Tibial artery (tissue), 4 donors: ENCODE results near the gene RASA2.

Source experiments
- DNase-seq, 2 donors: peaks; one replicate each; pipeline ENCODE4 v3.0.0-alpha.2; 2019
- H3K27ac ChIP-seq, 2 donors: fragments of 200-600 bp; sonication (generic) in 1 of 2; 1 replicate in 1 of 2; 2 replicates in 1 of 2; pipeline ENCODE4 v1.5.1; 2018 to 2019; ENCODE audit warnings: mild to moderate bottlenecking in 1 of 2
- H3K27me3 ChIP-seq, 2 donors: fragments of 200-600 bp; sonication (generic) in 1 of 2; one replicate each; pipeline versions ENCODE4 v1.5.1 to v1.6.0; 2016 to 2019
- H3K36me3 ChIP-seq, 3 donors: fragments of 200-600 bp; sonication (generic) in 2 of 3; one replicate each; pipeline ENCODE4 v1.5.1; 2016 to 2019; ENCODE audit warnings: mild to moderate bottlenecking in 2 of 3
- H3K4me1 ChIP-seq, 4 donors: fragments of 200-600 bp; sonication (generic) in 2 of 4; 1 replicate in 3 of 4; 2 replicates in 1 of 4; pipeline ENCODE4 v1.5.1; 2016 to 2019
- H3K4me3 ChIP-seq, 2 donors: fragments of 200-600 bp; sonication (generic) in 1 of 2; 1 replicate in 1 of 2; 2 replicates in 1 of 2; pipeline ENCODE4 v1.5.1; 2018 to 2019; ENCODE audit warnings: mild to moderate bottlenecking in 2 of 2
- H3K9me3 ChIP-seq, 3 donors: fragments of 200-600 bp; sonication (generic) in 1 of 3; one replicate each; pipeline ENCODE4 v1.5.1; 2016 to 2019
- CTCF ChIP-seq, 2 experiments: fragments of 200-600 bp in 1 of 2; fragments of 450-650 bp in 1 of 2; IDR thresholded peaks; one replicate each; pipeline ENCODE4 v1.5.1; 2017 to 2019; ENCODE audit warnings: antibody characterized with exemption in 2 of 2, mild to moderate bottlenecking in 1 of 2, moderate library complexity in 1 of 2
- intact Hi-C: fragments of 100-400 bp; cut with DNase I; formaldehyde crosslinking; loops from one replicate; pipeline ENCODE4 v1.15.0; 2023; ENCODE audit warnings: low total_unique reads

RASA2 gene

GRCh38 chr3:141603473-141604035 lies 116.7 kb downstream of the RASA2 start:
- no peak overlapping the region for H3K4me3 ChIP-seq
- H3K9me3 ChIP-seq: peaks cover 0 to 8% (median 0%) of the 10 kb centered on the region in 3 donors
- TF ChIP-seq CTCF (IDR thresholded peaks at IDR 0.05): no peak
- H3K27me3 ChIP-seq: no peaks in the 10 kb centered on the region
- peaks cover 0 to 45% (median 10%) of the 10 kb centered on the region in 4 donors for H3K4me1 ChIP-seq
- DNase-seq: no peak
- intact Hi-C loops: no loop called here
- peak overlapping the region; percentile 66 to 73 for H3K27ac ChIP-seq
- peaks cover 0 to 9% (median 0%) of the 10 kb centered on the region in 3 donors for H3K36me3 ChIP-seq

- peaks cover 0 to 8% (median 0%) of the 10 kb centered on the region in 3 donors for H3K9me3 ChIP-seq
- H3K27me3 ChIP-seq: no peaks in the 10 kb centered on the region
- no peak for DNase-seq
- H3K27ac ChIP-seq: no peak overlapping the region
- H3K36me3 ChIP-seq: peaks cover 5 to 8% (median 6%) of the 10 kb centered on the region in 3 donors
- no peak for TF ChIP-seq CTCF (IDR thresholded peaks at IDR 0.05)
- H3K4me1 ChIP-seq: peaks cover 0 to 35% (median 7%) of the 10 kb centered on the region in 4 donors
- H3K4me3 ChIP-seq: no peak overlapping the region
- intact Hi-C loops: no loop called here
Observed at GRCh38 chr3:141605883-141606282, 119.1 kb downstream of the RASA2 start.

- peaks cover 0 to 21% (median 3%) of the 10 kb centered on the region in 4 donors for H3K4me1 ChIP-seq
- intact Hi-C loops: no loop called here
- peak overlapping the region in 1 of 2 donors; percentile 54 for H3K27ac ChIP-seq
- no peak for TF ChIP-seq CTCF (IDR thresholded peaks at IDR 0.05)
- H3K36me3 ChIP-seq: peaks cover 14 to 31% (median 23%) of the 10 kb centered on the region in 3 donors
- H3K4me3 ChIP-seq: no peak overlapping the region
- no peak for DNase-seq
- H3K9me3 ChIP-seq: no peaks in the 10 kb centered on the region
- no peaks in the 10 kb centered on the region for H3K27me3 ChIP-seq
Observed at GRCh38 chr3:141608438-141608837, 121.6 kb downstream of the RASA2 start.

GRCh38 chr3:141610939-141611338 lies 124.1 kb downstream of the RASA2 start:
- H3K27ac ChIP-seq: no peak overlapping the region
- no peak for DNase-seq
- peaks cover 0 to 20% (median 3%) of the 10 kb centered on the region in 4 donors for H3K4me1 ChIP-seq

GRCh38 chr3:141618103-141618910 lies 131.5 kb downstream of the RASA2 start:
- Histone ChIP-seq H3K4me1 (no peaks in the 10 kb centered on the region), H3K36me3 (peaks cover 0 to 13% (median 0%) of the 10 kb centered on the region in 3 donors), H3K27ac (no peak overlapping the region), H3K27me3 (no peaks in the 10 kb centered on the region), H3K4me3 (no peak overlapping the region), H3K9me3 (no peaks in the 10 kb centered on the region)
- no peak for DNase-seq
- TF ChIP-seq CTCF (IDR thresholded peaks at IDR 0.05): no peak
- intact Hi-C loops: no loop called here

More at GRCh38 chr3:141610939-141611338, 124.1 kb downstream of the RASA2 start:
- Histone ChIP-seq H3K9me3 (no peaks in the 10 kb centered on the region), H3K4me3 (no peak overlapping the region), H3K36me3 (peaks cover 14 to 38% (median 23%) of the 10 kb centered on the region in 3 donors), H3K27me3 (no peaks in the 10 kb centered on the region)
- intact Hi-C loops: no loop called here
- no peak for TF ChIP-seq CTCF (IDR thresholded peaks at IDR 0.05)
